CD4-positive, alpha-beta T cell treated with Interleukin-17A for 4 hours (primary cell): ENCODE results near the gene PLEKHA6.

ENCODE experiments used
- DNase-seq: peaks from one replicate; pipeline ENCODE4 v3.0.0-alpha.2; 2020; ENCODE audit warnings: mixed read lengths

The PLEKHA6 gene, protein sequence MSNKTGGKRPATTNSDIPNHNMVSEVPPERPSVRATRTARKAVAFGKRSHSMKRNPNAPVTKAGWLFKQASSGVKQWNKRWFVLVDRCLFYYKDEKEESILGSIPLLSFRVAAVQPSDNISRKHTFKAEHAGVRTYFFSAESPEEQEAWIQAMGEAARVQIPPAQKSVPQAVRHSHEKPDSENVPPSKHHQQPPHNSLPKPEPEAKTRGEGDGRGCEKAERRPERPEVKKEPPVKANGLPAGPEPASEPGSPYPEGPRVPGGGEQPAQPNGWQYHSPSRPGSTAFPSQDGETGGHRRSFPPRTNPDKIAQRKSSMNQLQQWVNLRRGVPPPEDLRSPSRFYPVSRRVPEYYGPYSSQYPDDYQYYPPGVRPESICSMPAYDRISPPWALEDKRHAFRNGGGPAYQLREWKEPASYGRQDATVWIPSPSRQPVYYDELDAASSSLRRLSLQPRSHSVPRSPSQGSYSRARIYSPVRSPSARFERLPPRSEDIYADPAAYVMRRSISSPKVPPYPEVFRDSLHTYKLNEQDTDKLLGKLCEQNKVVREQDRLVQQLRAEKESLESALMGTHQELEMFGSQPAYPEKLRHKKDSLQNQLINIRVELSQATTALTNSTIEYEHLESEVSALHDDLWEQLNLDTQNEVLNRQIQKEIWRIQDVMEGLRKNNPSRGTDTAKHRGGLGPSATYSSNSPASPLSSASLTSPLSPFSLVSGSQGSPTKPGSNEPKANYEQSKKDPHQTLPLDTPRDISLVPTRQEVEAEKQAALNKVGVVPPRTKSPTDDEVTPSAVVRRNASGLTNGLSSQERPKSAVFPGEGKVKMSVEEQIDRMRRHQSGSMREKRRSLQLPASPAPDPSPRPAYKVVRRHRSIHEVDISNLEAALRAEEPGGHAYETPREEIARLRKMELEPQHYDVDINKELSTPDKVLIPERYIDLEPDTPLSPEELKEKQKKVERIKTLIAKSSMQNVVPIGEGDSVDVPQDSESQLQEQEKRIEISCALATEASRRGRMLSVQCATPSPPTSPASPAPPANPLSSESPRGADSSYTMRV

DNA sequence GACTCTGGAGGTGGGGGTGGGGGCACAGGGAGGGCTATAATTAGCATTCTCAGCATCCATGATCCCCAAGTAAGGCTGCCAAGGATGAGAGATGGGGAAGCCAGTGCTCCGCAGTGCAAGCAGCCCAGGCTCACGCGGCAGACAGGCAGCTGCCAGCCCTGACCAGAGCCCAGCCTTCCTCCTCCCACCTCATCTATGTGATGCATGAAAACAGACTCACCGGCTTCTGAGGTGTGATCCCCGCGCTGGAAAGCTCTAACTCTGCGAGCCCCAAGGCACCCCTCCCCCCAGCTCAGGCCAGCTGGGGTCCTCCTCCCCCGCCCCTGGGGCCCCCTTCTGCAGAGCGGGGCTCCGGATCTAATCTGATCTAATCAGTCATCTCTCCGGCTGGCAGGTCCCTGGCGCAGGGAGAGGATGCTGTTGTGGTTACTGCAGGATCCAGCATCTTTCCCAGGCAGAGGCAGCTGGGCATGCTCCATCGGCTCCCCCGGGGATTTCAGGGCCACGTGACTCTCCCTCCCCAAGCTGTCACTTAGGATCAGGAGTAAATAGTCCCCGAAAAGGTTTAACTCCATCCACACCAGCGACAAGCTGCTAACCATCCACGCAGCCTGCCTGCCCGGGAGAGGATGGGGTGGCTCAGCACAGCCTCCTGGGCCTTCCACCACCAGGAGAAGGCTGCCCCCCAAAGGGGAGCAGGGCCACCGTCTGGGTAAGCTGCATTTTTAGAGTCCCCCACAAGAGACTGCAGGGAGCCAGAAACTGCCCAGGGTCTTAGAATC, at the start of gene PLEKHA6:
Gene PLEKHA6 (minus strand): TSS at position 456 of the 782 bp plus-strand sequence. CDS start 86,202 bp downstream, outside the sequence.
- DNase-seq, result no peak

DNA sequence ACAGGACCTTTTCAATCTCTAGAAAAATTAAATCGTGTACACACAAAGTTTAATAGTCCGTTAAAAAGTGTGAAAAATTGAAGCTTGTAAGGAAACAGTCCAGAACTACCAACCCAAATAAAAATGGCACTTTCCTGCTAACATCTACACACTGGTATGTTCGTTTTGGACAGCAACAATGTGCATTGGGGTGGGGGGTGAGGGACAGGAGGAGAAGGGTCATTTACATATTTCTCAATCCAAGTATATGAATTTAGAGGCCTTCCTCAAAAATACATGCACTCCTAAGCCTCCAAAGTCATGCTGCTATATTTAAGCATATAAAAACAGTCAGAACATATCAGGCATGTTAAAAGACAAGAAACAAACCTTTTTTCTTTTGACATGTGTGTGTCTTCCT, 49.4 kb upstream of the PLEKHA6 start:
- DNase-seq, result no peak

DNA sequence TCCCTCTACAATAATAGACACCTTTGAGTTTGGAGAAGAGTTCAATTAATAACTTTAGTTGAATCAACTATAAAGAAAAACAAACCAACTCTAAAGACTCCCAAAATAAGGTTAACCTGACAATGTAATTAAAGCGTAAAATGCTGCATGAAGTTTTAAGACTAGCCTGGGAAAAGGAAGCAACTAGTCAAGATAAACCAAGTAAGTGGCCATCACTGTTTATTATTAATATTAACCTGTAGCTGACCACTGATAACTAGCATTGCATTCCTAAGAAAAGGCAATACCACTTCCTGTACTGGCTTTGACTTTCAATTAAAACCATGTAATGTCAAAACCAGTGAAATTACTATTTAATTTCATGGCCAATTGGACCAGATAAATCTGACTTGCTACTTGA, 48.9 kb upstream of the PLEKHA6 start:
- no peak for DNase-seq

DNA sequence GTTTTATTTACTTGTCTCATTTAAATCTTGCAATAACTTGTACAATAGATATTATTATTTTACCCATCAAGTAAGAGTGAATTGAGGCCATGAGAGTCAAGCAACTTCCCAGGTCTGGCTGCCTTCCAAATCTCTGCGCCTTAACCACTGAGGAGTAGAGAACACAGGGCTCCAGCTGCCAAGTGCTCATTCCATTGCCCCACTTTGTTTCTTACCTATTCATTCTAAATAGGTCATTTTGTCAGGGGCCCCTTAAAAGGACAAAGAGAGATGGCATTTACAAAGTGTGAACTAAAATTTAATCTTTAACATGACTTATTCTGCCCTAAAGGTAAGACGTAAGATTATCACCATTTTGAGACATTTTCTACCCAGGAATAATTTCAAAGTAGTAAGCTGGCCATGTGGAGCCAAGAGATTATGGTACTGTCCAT, 48.4 kb upstream of the PLEKHA6 start:
- DNase-seq, result peak; percentile 61

DNA sequence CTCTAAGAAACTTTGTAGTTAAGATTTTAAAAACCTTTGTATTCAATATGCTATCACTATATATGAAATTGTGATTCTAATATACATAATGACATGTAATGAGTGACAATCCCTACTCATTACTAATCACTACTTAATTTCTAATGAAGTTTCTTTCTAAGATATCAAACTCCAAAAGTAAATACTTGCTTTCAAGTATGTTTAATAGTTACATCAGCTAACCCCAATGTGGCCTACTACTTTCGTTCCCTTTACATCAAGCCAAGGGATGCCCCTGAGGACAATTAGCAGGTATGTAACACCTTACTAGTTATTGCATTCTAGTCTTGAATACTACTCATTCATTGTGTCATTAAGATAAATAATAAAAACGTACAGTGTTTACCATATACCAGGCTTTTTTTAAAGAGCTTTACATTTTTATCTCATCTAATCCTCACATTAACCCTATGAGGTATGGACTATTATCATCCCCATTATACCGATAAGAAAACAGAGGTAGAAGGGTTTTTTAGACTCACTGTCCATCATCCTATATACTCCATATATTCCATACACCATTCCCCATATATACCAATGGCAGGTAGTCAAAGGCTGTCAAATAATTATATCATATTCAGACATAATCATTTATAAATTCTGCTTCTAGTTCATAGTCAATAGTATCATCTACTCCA, 47.7 kb upstream of the PLEKHA6 start:
- no peak for DNase-seq

DNA sequence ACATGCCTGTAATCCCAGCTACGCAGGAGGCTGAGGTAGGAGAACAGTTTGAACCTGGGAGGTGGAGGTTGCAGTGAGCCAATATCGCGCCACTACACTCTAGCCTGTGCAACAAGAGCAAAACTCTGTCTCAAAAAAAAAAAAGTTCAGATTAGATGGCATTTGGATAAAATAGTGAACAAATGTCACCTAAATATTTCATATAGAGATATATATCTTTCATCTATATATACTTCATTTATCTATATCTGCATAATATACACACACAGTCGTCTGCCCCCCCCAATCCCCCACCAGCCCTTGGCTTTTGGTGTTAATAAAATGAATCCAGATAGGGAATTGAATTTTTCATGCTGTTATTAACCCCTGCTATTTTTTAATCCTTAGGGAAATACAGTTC, 46.9 kb upstream of the PLEKHA6 start:
- DNase-seq, result no peak

DNA sequence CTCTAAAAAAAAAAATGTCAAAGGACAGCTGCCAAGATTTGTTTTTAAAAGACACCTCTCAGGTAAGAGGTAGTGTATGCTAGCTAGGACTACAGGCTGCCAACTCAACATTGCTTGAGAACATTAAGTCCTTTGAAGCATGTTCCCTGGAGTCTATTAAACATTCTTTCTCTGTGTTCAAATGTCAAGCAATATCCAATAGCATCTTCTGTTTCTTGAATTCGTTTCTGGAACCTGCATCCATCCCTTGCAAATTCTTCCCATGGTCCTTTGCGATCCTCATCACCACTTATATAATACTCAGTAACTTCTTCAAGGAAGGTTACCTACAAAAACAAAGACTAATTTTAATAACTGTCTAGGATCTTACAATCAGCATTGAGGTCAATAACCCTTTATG, 46.3 kb upstream of the PLEKHA6 start:
- no peak for DNase-seq

DNA sequence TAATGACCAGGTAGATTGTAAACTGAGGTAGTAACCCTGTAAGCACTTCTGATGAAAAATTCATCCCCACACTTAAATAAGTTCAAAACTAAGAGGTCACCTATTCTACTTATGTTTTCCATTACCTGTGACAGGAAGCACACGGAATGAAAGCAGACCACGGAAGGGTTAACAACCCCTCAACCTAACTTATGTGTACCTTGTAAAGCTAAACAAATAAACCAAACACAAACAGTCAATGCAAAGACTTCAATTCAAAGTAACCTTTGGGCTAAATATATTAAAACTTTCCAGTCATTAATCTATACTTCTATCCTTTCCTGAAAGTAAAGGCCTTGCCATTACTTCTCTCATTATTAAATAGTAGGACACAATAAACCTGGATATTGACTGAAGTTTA, 44.9 kb upstream of the PLEKHA6 start:
- no peak for DNase-seq

DNA sequence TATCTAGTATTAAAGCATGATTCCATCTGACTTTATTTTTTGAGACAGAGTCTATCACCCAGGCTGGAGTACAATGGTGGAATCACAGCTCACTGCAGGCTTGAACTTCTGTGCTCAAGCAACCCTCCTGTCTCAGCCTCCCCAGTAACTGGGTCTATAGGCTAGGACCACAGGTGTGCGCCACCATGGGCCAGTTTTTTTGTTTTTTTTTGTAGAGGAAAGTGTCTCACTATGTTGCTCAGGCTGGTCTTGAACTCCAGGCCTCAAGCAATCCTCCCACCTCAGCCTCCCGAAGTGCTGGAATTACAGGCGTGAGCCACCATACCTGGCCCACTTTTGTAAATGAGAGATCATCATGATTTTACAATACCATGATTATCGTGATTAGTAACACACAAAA, 42.7 kb upstream of the PLEKHA6 start:
- DNase-seq, result no peak

DNA sequence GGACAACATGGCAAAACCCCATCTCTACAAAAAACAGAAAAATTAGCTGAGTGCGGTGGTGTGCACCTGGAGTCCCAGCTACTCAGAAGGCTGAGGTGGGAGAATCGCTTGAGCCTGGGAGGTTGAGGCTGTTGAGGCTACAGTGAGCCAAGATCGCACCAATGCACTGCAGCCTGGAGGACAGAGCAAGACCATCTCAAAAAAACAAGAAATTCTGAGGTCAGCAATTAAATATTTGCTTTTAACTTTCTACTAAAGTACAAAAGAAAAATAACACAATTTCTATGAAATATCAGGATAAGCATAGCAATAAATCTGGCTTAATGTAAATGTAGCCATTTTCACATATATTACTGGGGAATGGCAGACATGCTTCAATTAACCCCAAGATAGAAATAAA, 42.0 kb upstream of the PLEKHA6 start:
- DNase-seq, result no peak

DNA sequence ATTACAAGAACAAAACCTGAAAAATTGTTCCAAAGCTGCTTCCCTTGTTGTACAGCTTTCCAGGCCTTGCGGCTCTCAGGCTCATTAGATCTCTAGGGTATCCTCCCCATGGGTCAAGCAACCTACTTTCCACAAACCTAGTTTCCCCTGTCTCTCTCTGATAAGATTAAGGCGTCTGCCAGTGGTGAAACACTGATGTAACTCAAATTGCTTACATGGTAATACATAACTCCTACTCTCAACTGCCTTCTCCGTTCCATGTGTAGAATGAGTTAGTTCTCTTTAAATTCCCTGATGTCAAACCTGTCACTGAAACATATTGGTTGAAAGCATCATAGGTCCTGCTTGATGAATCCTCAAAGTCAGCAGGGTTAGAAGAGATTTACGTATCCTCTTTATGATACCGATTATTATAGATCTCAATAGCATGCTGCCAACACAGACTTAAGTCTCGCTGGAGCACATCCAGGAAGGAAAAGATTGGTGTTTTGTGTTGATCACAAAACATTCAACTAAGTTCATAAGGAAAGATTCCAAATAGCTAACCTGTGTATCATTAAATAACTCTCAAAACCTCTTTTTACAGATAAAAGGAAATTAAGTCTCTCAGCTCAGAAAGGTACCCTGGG, 41.3 kb upstream of the PLEKHA6 start:
- no peak for DNase-seq

DNA sequence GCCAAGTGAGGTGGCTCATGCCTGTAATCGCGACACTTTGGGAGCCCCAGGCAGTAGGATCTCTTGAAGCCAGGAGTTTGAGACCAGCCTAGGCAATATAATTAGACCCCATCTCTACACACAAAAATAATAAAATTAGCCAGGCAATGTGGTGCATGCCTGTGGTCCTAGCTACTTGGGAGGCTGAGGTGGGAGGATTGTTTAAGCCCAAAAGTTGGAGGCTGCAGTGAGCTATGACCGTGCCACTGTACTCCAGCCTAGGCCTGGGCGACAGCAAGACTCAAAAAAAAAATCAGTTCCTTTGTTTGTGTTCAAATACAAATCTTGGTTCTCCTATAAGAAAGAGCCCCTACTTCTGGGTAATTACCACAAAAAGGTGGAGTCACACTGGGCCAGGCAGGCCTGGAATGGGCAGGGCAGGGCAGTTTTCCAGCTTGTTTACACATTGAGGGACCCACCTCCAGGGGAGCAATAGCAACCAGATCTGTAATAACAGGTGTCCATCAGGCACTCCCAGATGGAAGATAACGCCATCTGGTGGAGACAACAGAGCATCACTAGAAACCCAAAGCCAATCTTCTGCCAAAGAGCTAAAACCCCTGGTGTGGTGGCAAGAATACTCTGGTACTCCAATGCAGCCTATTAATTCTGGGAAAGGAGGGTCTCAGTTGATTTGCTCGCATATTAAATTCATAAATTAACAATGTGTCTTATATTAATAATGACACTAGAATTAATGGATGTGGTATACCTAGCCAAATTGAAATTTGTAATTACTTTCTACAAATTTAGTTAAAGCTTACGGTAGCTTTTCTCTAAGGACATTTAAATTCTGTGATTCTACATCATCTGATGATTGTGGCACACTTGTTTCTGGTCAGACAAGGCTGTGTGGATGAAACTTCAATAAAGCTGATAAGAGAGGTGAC, 38.7 kb upstream of the PLEKHA6 start:
- peak; percentile 56 for DNase-seq

DNA sequence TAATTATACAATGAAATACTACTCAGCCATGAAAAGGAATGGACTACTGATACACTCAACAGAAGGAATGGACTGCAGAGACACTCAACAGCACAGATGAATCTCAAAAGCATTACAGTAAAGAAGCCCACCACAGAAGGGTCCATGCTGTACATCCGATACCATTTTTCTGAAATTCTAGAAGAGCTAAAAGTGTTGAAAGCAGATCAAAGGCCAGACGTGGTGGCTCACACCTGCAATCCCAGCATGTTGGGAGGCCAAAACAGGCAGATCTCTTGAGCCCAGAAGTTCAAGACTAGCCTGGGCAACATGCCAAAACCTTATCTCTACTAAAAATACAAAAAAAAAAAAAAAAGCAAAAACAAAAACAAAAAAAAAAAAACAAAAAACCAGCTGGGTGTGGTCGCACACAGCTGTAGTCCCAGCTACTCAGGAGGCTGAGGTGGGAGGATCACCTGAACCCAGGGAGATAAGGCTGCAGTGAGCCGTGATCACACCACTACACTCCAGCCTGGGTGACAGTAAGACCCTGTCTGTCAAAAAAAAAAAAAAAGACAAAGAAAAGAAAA, 36.4 kb upstream of the PLEKHA6 start:
- no peak for DNase-seq

DNA sequence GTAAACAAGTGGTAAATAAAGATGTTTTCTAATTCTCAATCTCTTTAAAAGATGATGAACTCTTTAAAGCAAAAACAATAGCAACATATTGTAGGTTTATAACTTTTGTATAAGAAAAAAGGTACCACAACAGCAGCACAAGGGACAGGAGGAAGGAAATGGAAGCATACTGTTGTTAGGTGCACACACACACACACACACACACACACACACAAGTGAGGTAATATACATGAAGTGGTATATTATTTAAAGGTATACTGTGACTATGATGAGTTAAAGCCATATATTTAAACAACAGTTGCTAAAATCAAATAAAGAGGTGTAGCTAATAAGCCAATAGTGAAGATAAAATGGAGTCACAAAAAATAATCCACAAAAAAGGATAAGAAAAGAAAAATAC, 31.9 kb upstream of the PLEKHA6 start:
- no peak for DNase-seq

DNA sequence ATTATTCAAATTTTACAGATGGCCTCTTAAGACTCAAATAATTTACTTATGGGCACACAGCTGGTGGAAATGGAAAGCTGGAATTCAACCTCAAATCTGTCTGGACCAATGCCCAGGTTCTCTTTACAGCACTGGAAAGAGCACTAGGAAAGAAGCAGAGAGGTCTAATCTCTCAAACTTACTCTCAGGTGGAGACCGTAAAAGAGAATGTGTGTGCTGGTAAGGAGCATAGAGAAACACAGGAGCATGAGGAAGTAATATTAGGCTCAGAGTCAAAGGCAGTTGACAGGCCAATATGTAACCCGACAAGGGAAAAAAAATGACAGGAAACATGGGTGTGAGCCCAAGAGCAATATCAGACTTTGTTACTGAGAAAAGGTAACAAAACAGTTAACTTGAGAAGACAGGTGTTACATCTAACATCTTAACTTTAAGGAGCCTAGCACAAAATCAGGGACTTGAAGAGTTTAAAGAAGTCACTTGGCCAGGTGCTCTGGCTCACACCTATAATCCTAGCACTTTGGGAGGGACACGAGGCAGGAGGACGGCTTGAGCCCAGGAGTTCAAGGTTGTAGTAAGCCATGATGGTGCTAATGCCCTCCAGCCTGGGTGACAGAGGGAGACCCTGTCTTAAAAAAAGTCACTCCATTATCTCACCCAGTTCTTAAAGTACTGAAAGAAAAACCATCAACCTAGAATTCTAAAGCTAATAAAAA, 31.2 kb upstream of the PLEKHA6 start:
- no peak for DNase-seq

DNA sequence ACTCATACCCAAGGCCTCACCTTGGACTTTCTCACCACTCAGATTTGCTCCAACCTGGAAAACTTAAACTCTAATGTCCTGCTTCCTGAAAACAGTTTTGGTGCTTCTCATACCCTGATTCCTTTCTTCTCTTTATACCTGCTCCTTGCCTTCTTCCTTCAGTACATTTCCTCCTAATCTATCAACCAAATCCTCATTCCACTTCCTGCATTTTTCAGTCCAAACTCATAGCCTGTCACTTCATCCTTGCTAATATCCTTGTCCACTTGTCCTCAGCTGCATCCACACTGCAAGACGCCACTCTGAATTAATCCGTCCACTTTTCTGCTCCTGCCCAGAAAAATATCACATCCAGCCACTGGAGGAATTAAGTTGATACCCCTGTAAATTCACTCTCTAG, 26.0 kb upstream of the PLEKHA6 start:
- DNase-seq, result no peak

DNA sequence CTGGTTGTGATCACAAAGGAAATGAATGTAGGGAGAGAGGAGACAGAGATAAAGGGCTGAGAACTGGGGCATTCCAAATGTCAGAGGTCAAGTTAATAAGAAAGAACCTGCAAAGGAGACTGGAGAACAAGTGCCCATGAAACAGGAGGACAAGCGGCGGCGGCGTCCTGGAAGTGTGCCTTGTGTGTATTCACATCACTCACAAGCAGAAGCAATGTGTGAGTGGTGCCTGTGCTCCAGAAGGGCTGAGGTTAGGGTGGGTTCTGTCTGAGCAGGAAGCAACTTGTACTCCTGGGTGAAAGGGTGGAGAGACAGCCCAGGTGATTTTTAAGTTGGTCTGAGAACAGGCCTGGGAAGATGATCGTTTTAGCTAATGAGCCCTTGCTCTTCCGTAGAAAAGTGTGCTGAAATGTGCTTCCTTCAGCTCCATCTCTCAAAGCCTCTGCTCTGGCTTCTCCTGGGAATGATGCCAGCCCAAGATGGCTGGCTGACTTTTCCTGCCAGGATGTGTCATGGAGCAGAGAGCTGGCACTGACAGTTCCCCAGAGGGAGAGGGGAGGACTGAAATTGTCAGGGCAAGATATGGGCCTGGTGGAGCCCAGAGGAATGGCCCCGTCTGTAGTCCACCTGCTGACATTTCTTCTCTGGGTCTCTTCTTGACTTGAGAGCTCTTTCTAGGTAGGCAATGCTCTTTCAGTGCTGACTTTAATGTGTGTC, 25.1 kb upstream of the PLEKHA6 start:
- no peak for DNase-seq

DNA sequence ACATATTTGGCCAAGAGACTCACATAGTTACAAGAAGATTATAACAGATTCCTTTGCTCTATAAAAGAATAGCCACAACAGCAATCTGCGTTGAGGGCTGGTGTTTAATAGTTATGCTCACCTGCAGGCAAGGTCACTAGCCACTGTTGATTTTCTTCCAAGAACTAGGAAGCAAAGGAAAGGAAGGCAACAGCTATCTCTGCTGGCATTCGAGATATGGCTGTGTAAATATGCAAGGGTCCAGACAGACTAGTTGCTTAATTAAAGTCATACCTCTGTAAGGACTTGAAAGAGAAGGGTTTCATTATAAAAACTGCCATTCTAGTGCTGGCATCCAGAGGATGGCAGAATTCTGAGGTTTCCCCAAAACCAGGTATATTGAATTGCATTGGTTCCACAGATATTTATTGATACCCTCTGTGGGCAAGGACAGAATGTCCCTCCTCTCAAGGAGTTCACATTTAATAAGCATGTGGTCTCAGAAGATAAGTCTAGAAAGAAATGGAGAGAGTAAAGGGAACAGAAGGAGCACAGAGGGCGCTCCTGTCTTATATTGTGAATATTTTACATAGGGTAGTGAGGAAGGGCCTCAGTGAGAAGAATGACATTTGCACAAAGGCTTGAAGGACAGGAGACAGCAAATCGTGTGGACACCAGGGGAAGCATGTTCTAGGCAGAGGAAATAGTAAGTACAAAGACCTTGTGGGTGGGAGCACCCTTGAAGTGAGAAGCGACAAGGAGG, 23.6 kb upstream of the PLEKHA6 start:
- DNase-seq, result no peak
